BJ (cell line): Measurements from ENCODE around the gene VAMP5. TPM values are rescaled to one million over a fixed set of nuclear protein-coding genes. Genes with fewer than 3 reads are reported as not detected.

Experiments
- CTCF ChIA-PET: fragments of 350-600 bp; formaldehyde crosslinking; extraction: SDS; loops from one replicate; lab custom pipeline; 2021; ENCODE audit warnings: antibody characterized with exemption, inconsistent platforms; lab: Yijun Ruan, JAX
- POLR2A ChIA-PET: fragments of 300-600 bp; sonication (Branson Sonifier 250); formaldehyde crosslinking; extraction: SDS; loops from one replicate; lab custom pipeline; 2021; ENCODE audit warnings: antibody characterized with exemption; lab: Charles Lee
- DNase-seq: peaks from one replicate; pipeline ENCODE4 v3.0.0-alpha.2; 2011; ENCODE audit warnings: low read depth
- H3K27me3 ChIP-seq: 2 replicates; pipeline ENCODE4 v1.6.0; 2011; ENCODE audit warnings: low read length; ENCODE audit not compliant: control insufficient read depth, insufficient read depth
- H3K36me3 ChIP-seq: 2 replicates; pipeline ENCODE4 v1.5.1; 2011; ENCODE audit warnings: low read length; ENCODE audit not compliant: control insufficient read depth, insufficient read depth
- H3K4me3 ChIP-seq: 2 replicates; pipeline ENCODE4 v1.5.1; 2011; ENCODE audit warnings: low read depth, mild to moderate bottlenecking, control low read depth, low read length
- polyA plus RNA-seq: library from polyadenylated mRNA; depleted of rRNA; stranded (reverse); fragments of >200 nt; gene quantifications from 2 replicates; pipeline ENCODE4 v1.2.3, GENCODE V29; 2011
- TF ChIP-seq, protein P1 (sequence below): IDR thresholded peaks from 2 replicates; pipeline ENCODE4 v1.5.1; 2011; ENCODE audit warnings: low read depth, mild to moderate bottlenecking, control low read depth, inconsistent platforms, low read length, moderate library complexity; ENCODE audit not compliant: insufficient read depth

VAMP5 gene
- polyA plus RNA-seq, 1 experiment, result 161 TPM

DNA sequence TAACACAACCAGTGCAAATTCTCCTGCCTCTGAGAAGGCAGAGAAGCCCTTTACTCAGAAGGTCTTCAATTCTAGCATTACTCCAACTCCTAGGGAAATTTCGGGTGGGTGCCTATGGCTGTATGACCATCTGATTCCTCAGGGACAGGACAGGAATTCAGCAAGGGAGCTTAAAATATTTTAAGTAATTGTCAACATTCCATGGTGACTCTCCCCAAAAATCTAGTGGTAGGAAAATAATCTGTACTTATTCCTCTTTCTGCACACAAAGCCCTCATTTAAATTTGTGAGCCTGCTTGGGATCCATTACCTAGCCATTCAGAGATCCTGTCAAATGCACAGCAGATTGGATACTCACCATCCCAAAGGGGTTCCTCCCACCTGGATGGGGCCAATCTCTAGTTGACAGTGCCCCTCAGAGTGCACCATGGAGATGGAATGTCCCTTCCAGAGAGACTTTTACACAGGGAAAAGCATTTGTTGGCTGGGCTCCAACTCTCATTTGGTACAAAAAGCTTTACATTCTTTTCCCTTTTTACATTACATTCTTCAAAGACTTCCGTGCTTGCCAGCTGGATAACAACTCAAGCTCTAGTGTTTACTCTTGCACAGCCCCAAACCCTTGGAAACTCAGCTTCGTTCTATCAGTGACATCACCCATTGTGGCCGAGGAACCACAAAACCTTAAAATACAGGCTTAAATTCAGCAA, 21.3 kb downstream of the VAMP5 start:
- POLR2A ChIA-PET, result interaction anchor here (2.2 kb wide), 1 partner anchor 10 kb away, joined by 8 read pairs; the partner anchor contains the start of gene RNF181
- CTCF ChIA-PET, result interaction anchor here (0.6 to 1.1 kb wide), 4 partner anchors 17 to 185 kb away, joined by 3 to 4 read pairs (median 4); no protein-coding TSS in a partner anchor

DNA sequence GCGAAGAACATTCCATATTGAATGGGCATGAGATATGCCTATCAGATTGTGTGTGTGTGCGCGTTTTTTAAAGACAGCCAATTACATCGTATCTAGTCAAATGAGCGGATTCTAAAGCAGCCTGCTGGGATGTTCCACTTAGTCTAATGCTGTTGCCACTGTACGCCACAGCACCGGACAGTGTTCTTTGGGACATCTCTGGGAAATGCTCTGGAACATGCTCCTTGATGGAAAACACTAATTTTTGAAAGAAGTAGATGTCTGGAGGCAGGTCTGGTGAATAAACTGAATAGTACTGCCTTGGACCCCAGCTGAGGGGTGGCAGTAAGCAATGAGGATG, 21.9 kb downstream of the VAMP5 start:
- POLR2A ChIA-PET, result no interaction called here
- H3K4me3 ChIP-seq, result no peak overlapping the region

More for the DNA sequence above, 21.3 kb downstream of the VAMP5 start:
- Histone ChIP-seq H3K27me3 (no peaks in the 10 kb centered on the region), H3K4me3 (no peak overlapping the region), H3K36me3 (peaks cover 9% of the 10 kb centered on the region)
- DNase-seq, result no peak
- TF ChIP-seq, protein P1, sequence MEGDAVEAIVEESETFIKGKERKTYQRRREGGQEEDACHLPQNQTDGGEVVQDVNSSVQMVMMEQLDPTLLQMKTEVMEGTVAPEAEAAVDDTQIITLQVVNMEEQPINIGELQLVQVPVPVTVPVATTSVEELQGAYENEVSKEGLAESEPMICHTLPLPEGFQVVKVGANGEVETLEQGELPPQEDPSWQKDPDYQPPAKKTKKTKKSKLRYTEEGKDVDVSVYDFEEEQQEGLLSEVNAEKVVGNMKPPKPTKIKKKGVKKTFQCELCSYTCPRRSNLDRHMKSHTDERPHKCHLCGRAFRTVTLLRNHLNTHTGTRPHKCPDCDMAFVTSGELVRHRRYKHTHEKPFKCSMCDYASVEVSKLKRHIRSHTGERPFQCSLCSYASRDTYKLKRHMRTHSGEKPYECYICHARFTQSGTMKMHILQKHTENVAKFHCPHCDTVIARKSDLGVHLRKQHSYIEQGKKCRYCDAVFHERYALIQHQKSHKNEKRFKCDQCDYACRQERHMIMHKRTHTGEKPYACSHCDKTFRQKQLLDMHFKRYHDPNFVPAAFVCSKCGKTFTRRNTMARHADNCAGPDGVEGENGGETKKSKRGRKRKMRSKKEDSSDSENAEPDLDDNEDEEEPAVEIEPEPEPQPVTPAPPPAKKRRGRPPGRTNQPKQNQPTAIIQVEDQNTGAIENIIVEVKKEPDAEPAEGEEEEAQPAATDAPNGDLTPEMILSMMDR, result no peak

DNA sequence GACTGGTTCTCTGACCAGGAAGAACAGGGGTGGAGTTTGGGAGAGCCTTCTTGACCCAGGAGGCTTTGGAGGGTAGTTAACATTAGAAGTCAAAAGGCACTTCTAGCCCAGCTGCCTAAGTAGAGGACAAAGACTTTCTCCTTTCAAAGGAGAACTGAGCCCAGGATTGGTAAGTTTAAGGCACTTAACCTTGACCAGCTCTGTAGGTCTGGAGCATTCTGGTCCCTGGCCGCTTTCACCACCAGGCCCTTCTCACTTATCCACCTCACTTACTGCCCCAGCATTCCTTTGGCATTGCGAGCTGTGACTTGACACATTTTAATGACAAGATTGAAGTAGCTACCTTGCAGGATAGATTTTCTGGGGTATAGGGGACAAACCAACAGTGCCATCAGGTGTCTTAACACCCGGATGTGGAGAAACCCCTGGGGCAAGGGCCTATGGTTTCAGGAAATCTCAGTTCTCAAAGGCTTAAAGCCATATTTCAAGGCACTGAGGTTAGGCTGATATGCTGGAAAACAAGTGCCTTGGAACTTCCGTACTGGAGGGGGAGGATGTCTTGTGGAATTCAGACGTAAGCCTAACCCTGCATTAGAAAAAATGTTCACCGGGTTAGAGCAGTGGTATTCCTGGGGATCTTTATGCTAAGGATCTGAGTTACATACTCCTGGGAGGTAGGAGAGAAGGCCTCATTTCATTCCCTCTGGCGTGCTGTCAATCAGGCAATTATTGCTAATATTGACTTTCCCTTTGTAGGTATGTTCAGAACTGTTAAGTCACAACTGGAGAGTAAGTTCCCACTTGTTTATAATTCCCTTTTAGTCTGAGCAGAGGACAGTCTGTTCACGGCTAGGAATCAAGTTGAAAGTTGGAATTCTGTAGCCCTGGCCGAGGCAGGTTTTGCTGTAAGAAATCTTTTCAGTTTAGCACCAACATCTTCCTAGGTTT, 23.3 kb downstream of the VAMP5 start:
- H3K27me3 ChIP-seq, result no peaks in the 10 kb centered on the region
- ChIA-PET POLR2A (interaction anchor here (0.7 kb wide), 1 partner anchor 50 kb away, joined by 3 read pairs; no protein-coding TSS in a partner anchor), CTCF (interaction anchor here (1.2 to 1.7 kb wide), 2 partner anchors 186 to 188 kb away, joined by 3 to 4 read pairs; no protein-coding TSS in a partner anchor)
- peaks cover 9% of the 10 kb centered on the region; the same call in 1 of the 2 replicates for H3K36me3 ChIP-seq
- DNase-seq, result no peak
- TF ChIP-seq, protein P1, result no peak
- no peak overlapping the region for H3K4me3 ChIP-seq

More for the DNA sequence above, 21.9 kb downstream of the VAMP5 start:
- TF ChIP-seq, protein P1, result no peak
- DNase-seq, result no peak
- H3K36me3 ChIP-seq, result peaks cover 9% of the 10 kb centered on the region; the same call in 1 of the 2 replicates
- no peaks in the 10 kb centered on the region for H3K27me3 ChIP-seq
- CTCF ChIA-PET, result interaction anchor here (0.6 to 1.7 kb wide), 5 partner anchors 29 to 210 kb away, joined by 3 to 4 read pairs (median 3); no protein-coding TSS in a partner anchor

DNA sequence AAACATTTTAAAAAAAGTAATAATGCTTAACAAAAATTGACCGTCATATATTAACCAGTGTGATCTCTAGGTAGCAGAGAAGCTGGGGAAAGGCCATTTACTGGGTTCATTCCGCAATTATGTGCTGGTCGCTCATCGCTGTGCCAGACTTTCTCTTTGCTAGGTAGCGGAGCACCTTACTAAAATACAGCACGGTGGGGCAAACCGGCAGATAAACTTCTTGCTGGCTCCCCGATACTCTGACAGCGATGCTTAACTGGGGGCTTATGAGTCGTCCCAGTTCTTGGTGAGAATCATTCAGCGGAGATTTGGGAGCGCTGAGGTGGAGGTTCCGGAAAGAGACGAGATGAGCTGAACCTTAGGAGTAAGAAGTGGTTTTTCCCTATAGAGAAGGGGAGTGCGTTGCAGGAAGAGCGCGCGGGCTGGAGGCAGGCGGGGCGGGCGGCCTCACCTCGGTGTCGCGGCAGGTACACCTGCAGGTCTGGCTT, 27.0 kb downstream of the VAMP5 start:
- peak overlapping the region; percentile 96 for H3K4me3 ChIP-seq
- ChIA-PET CTCF (interaction anchor here (1.0 to 1.2 kb wide), 2 partner anchors 20 to 222 kb away, joined by 4 to 5 read pairs; no protein-coding TSS in a partner anchor), POLR2A (interaction anchor here (0.5 to 1.0 kb wide), 7 partner anchors 9 to 192 kb away, joined by 3 to 6 read pairs (median 5); partner anchors contain the start of genes SH2D6 and TMEM150A)
- no peak for DNase-seq
- H3K27me3 ChIP-seq, result no peaks in the 10 kb centered on the region
- H3K36me3 ChIP-seq, result peaks cover 9% of the 10 kb centered on the region; the same call in 1 of the 2 replicates
- TF ChIP-seq, protein P1, result no peak
